K562 (cell line): ENCODE measurements around the gene ANK3. TPM values are rescaled to one million over a fixed set of nuclear protein-coding genes. Genes with fewer than 3 reads are reported as not detected.
A peak's percentile ranks its signal among the peaks of the same experiment; 100 is the strongest.

Experiments
- ATAC-seq: fragments of 200-7000 bp; cut with Tn5 transposase; 3 replicates; pipeline ENCODE4 v1.9.1; 2020; ENCODE audit warnings: moderate library complexity
- BruUV-seq: library from RNA; stranded (reverse); fragments of 400-500 nt; replicated peaks from 2 replicates; lab custom pipeline; 2021; lab: Mats Ljungman, UMichigan
- CTCF ChIA-PET: fragments of 300-600 bp; formaldehyde crosslinking; extraction: SDS; loops from one replicate; lab custom pipeline; 2021; ENCODE audit warnings: low intra/inter-chr PET ratio; lab: Yijun Ruan, JAX
- POLR2A ChIA-PET: fragments of 300-600, 350-650 bp; sonication (Branson Sonifier 250); formaldehyde crosslinking; extraction: SDS; loops from one replicate; lab custom pipeline; 2021; ENCODE audit warnings: antibody characterized with exemption, inconsistent platforms; lab: Yijun Ruan, JAX
- DNase-seq, 4 experiments: peaks; one replicate each; pipeline versions ENCODE4 v3.0.0 to v3.0.0-alpha.2; 2011 to 2018; ENCODE audit warnings: low spot score in 3 of 4, mixed read lengths in 3 of 4; ENCODE audit errors: extremely low read depth in 1 of 4
- FAIRE-seq: peaks from 2 replicates; lab custom pipeline; 2011; peaks lifted over from hg19 to GRCh38; lab: Jason Lieb, UNC
- H2AFZ ChIP-seq: 2 replicates; pipeline ENCODE4 v1.6.0; 2011; ENCODE audit warnings: low read depth, low read length, control low read depth, inconsistent platforms
- H3K27ac ChIP-seq: fragments of 200-600 bp; 3 replicates; pipeline ENCODE4 v1.8.0; 2011; ENCODE audit warnings: low read depth, mild to moderate bottlenecking, control low read depth, inconsistent platforms, low read length, moderate library complexity, mixed read lengths; ENCODE audit errors: extremely low read depth
- H3K27me3 ChIP-seq, 2 experiments: fragments of 300-600 bp in 1 of 2; 2 replicates in 1 of 2; 3 replicates in 1 of 2; pipeline versions ENCODE4 v1.6.0 to v1.8.0; 2011; ENCODE audit warnings: inconsistent platforms in 2 of 2, low read length in 2 of 2, mild to moderate bottlenecking in 1 of 2, mixed read lengths in 1 of 2, moderate library complexity in 1 of 2; ENCODE audit not compliant: control insufficient read depth in 2 of 2, insufficient read depth in 2 of 2
- H3K36me3 ChIP-seq: fragments of 300-600 bp; 3 replicates; pipeline ENCODE4 v1.8.0; 2011; ENCODE audit warnings: mild to moderate bottlenecking, low read length, inconsistent platforms; ENCODE audit not compliant: control insufficient read depth, insufficient read depth
- H3K4me1 ChIP-seq, 2 experiments: fragments of 200-600 bp in 1 of 2; replicated peaks in 1 of 2; 2 replicates in 1 of 2; 3 replicates in 1 of 2; pipeline versions ENCODE4 v1.5.1 to v1.8.0; 2011; ENCODE audit warnings: inconsistent platforms in 2 of 2, low read length in 2 of 2, mild to moderate bottlenecking in 1 of 2, mixed read lengths in 1 of 2, moderate library complexity in 1 of 2; ENCODE audit not compliant: control insufficient read depth in 2 of 2, insufficient read depth in 2 of 2
- H3K4me2 ChIP-seq: 2 replicates; pipeline ENCODE4 v1.6.1; 2011; ENCODE audit warnings: low read length, control low read depth, inconsistent platforms, mixed read lengths; ENCODE audit not compliant: insufficient read depth
- H3K4me3 ChIP-seq: fragments of 200-600 bp; sonication (generic), shearing (Covaris generic); 2 replicates; pipeline ENCODE4 v1.5.1; 2016; ENCODE audit warnings: control low read depth, inconsistent platforms
- H3K79me2 ChIP-seq: fragments of 200-600 bp; 3 replicates; pipeline ENCODE4 v1.8.0; 2011; ENCODE audit warnings: low read length, inconsistent platforms; ENCODE audit not compliant: control insufficient read depth, insufficient read depth
- H3K9ac ChIP-seq, 2 experiments: 2 replicates each; pipeline versions ENCODE4 v1.6.0 to v1.6.1; 2011; ENCODE audit warnings: low read depth in 2 of 2, low read length in 2 of 2, control low read depth in 1 of 2, inconsistent platforms in 1 of 2, mild to moderate bottlenecking in 1 of 2, mixed read lengths in 1 of 2; ENCODE audit not compliant: insufficient read depth in 1 of 2
- H3K9me1 ChIP-seq: one replicate; pipeline ENCODE4 v1.6.0; 2011; ENCODE audit warnings: inconsistent platforms, mild to moderate bottlenecking, low read length, moderate library complexity; ENCODE audit not compliant: control insufficient read depth, insufficient read depth
- H3K9me3 ChIP-seq: replicated peaks from 2 replicates; pipeline ENCODE4 v1.5.1; 2011; ENCODE audit warnings: low read depth, low read length, inconsistent platforms; ENCODE audit not compliant: control insufficient read depth, insufficient read depth
- H4K20me1 ChIP-seq: replicated peaks from 2 replicates; pipeline ENCODE4 v1.6.1; 2011; ENCODE audit warnings: low read length, inconsistent platforms, mixed read lengths; ENCODE audit not compliant: control insufficient read depth, insufficient read depth
- ARID2 ChIP-seq: fragments of 450-650 bp; IDR thresholded peaks from 2 replicates; pipeline ENCODE4 v1.6.1; 2017; ENCODE audit warnings: antibody characterized with exemption, mild to moderate bottlenecking
- CC2D1A ChIP-seq: fragments of 450-650 bp; IDR thresholded peaks from 2 replicates; pipeline ENCODE4 v1.6.1; 2017; ENCODE audit warnings: mild to moderate bottlenecking
- DEAF1 ChIP-seq: fragments of 450-650 bp; formaldehyde crosslinking; IDR thresholded peaks from 2 replicates; pipeline ENCODE4 v1.4.0; 2020; ENCODE audit warnings: mild to moderate bottlenecking, moderate library complexity
- EP300 ChIP-seq: IDR thresholded peaks from 2 replicates; pipeline ENCODE4 v1.6.1; 2012; ENCODE audit warnings: low read length, improper control_type of control experiment
- RCOR1 ChIP-seq, 2 experiments: IDR thresholded peaks; 2 replicates each; pipeline ENCODE4 v1.6.1; 2012; ENCODE audit warnings: low read depth in 2 of 2, low read length in 2 of 2, borderline replicate concordance in 1 of 2, improper control_type of control experiment in 1 of 2
- REST ChIP-seq, 2 experiments: fragments of 450-650 bp; formaldehyde crosslinking in 1 of 2; IDR thresholded peaks; 2 replicates each; pipeline versions ENCODE4 v1.4.0 to v1.6.1; 2014 to 2020; ENCODE audit warnings: mild to moderate bottlenecking in 2 of 2, borderline replicate concordance in 1 of 2, low read depth in 1 of 2
- XRCC5 ChIP-seq: fragments of 200-400 bp; formaldehyde crosslinking; IDR thresholded peaks from 2 replicates; pipeline ENCODE4 v1.6.1; 2017; ENCODE audit warnings: low read depth, mild to moderate bottlenecking, low read length
- ZNF280A ChIP-seq: fragments of 450-650 bp; IDR thresholded peaks from 2 replicates; pipeline ENCODE4 v1.6.1; 2018; ENCODE audit warnings: mild to moderate bottlenecking, low read depth; ENCODE audit not compliant: partially characterized antibody
- WGBS: fragments of 100-300 bp; shearing (Covaris generic); methylation state at CpG from one replicate; pipeline ENCODE4 v1.1.6; 2016; ENCODE audit warnings: low coverage, mixed read lengths; ENCODE audit not compliant: insufficient coverage; ENCODE audit errors: missing lambda C conversion rate; 5-methylcytosine and 5-hydroxymethylcytosine counted together
- in situ Hi-C: fragments of 300-500 bp; cut with MboI; formaldehyde crosslinking; loops from 4 replicates; pipeline ENCODE4 v1.15.0; 2018; ENCODE audit warnings: inconsistent platforms, mixed read lengths
- intact Hi-C: fragments of 100-400 bp; cut with micrococcal nuclease; formaldehyde crosslinking; loops from 2 replicates; pipeline ENCODE4 v1.14.2; 2022
- polyA plus RNA-seq, 8 experiments: library from polyadenylated mRNA; depleted of rRNA in 4 of 8; stranded (reverse) in 5 of 8; unstranded in 3 of 8; fragments of >200 nt; fragmentation: Nextera tagmentation in 2 of 8; fragmentation: Illumina TruSeq in 1 of 8; extraction: Ambion mirVana in 2 of 8; extraction: Trizol in 1 of 8; gene quantifications; 2 replicates each; pipeline versions ENCODE4 v1.2.1 to v1.2.3, GENCODE V29; 2011 to 2014; ENCODE audit warnings: inconsistent platforms in 1 of 8, missing spikeins in 1 of 8
- total RNA-seq, 7 experiments: library from RNA; depleted of rRNA in 6 of 7; stranded (reverse); fragments of >200 nt in 6 of 7; fragmentation: Illumina TruSeq in 2 of 7; extraction: Trizol in 2 of 7; gene quantifications; 2 replicates each; pipeline versions ENCODE4 v1.2.1 to v1.2.3, GENCODE V29; 2011 to 2021; ENCODE audit warnings: low replicate concordance in 1 of 7

The ANK3 gene
- total and polyA plus RNA-seq, 9 of the 15 experiments (the other 6 are each of a cell fraction or from before 2014, with no cell fraction given) = 10.0 to 32.3 (median 17.9) TPM

GRCh38 chr10:60114765-60115586 lies 274.7 kb downstream of the ANK3 start:
- H4K20me1 ChIP-seq = no peaks in the 10 kb centered on the region
- H3K27ac ChIP-seq = no peak overlapping the region
- ChIA-PET CTCF (interaction anchor here (0.6 to 5.1 kb wide), 7 partner anchors 41 to 319 kb away, joined by 3 to 49 read pairs (median 4); no protein-coding TSS in a partner anchor), POLR2A (interaction anchor here (0.5 kb wide), 1 partner anchor 474 kb away, joined by 4 read pairs; no protein-coding TSS in a partner anchor)
- H3K9me1 ChIP-seq = no peaks in the 10 kb centered on the region
- WGBS = 31% methylated on average over 6 of the region's 6 CpGs
- in situ Hi-C loops = loop anchor here (5.0 kb wide), 1 partner anchor 92 kb away; no protein-coding TSS in a partner anchor
- ATAC-seq = peak; percentile 92
- peak; percentile 19 to 76 (median 44) for DNase-seq
- no peaks in the 10 kb centered on the region for H3K27me3 ChIP-seq
- no peak overlapping the region for H3K4me2 ChIP-seq
- FAIRE-seq = peak; percentile 90
- H3K36me3 ChIP-seq = no peaks in the 10 kb centered on the region
- no peaks in the 10 kb centered on the region for H3K9me3 ChIP-seq
- intact Hi-C loops = loop anchor here (1.0 kb wide), 2 partner anchors 89 to 93 kb away; no protein-coding TSS in a partner anchor
- H3K79me2 ChIP-seq = no peaks in the 10 kb centered on the region
- H3K9ac ChIP-seq = no peak overlapping the region
- no TSS peak for BruUV-seq
- no peaks in the 10 kb centered on the region for H3K4me1 ChIP-seq
- H2AFZ ChIP-seq = no peak overlapping the region
- H3K4me3 ChIP-seq = no peak overlapping the region
- TF ChIP-seq ARID2 (peak; percentile 68; the same call in 1 of the 2 replicates), ZNF280A (no peak), REST (IDR thresholded peaks at IDR 0.05; ENCODE audit: borderline replicate concordance) (peak; percentile 82), REST (CRISPR knock-in tag; IDR thresholded peaks at IDR 0.05; ENCODE audit: low read depth) (no peak), XRCC5 (no peak), CC2D1A (0 out of 2 replicates have a peak, but pooled peaks have one; percentile 61), RCOR1 (IDR thresholded peaks at IDR 0.05; ENCODE audit: borderline replicate concordance in 1 of 2, low read depth in 2 of 2, low read length in 2 of 2) (peak in 1 of 2 experiments; percentile 47; a peak in 1 of 4 replicates), EP300 (no peak), DEAF1 (CRISPR knock-in tag) (peak; percentile 71)
